LHCN-M2 (cell line): ENCODE measurements around the gene CELF5. TPM values are rescaled to one million over a fixed set of nuclear protein-coding genes. Genes with fewer than 3 reads are reported as not detected.
A peak's percentile ranks its signal among the peaks of the same experiment; 100 is the strongest.
"Not testable (repeated sequence)": the region's sequence is repeated elsewhere in the genome, so short reads cannot be mapped to it uniquely, and the experiment has no call there.

Experiments
- DNase-seq: peaks from one replicate; pipeline ENCODE4 v3.0.0-alpha.2; 2012; ENCODE audit warnings: low read depth
- total RNA-seq: library from RNA; depleted of rRNA; stranded (reverse); fragments of >200 nt; gene quantifications from 2 replicates; pipeline ENCODE4 v1.2.3, GENCODE V29; 2014

Gene CELF5
- total RNA-seq, 1 experiment from 2014 or later = not detected

DNA sequence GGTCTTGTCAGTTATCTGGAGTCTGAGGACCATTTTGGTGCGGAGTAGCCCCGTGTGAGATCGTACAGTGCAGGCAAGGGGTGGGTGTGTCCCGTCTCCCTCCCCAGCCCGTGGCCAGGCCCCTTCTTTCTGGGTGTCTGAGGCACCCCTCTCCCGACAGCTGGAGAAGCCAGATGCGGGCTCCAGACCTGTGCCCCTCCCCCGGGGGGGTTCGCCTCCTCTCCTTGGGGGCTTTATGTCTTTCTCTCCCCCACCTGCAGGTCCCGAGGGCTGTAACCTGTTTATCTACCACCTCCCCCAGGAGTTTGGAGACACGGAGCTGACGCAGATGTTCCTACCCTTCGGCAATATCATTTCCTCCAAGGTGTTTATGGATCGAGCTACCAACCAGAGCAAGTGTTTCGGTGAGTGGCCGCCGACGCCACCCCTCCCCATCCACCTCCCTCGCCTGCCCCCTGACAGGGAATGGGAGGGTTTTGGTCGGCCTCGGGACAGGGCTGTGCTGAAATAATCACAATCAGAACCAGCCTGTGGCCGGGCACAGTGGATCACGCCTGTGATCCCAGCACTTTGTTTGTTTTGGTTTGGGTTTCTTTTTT lies 65.6 kb downstream of the CELF5 start:
- DNase-seq = no peak

DNA sequence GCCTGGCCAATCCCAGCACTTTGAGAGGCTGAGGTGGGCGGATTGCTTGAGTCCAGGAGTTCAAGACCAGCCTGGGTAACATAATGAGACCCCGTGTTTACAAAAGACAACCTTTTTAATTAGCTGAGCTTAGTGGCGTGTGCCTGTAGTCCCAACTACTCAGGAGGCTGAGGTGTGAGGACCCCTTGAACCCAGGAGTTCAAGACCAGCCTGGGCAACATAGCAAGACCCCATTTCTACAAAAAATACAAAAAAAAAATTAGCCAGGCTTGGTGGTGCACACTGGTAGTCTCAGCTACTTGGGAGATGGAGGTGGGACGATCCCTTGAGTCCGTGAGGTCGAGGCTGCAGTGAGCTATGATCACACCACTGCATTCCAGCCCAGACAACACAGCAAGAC lies 66.4 kb downstream of the CELF5 start:
- DNase-seq = not testable (repeated sequence)

DNA sequence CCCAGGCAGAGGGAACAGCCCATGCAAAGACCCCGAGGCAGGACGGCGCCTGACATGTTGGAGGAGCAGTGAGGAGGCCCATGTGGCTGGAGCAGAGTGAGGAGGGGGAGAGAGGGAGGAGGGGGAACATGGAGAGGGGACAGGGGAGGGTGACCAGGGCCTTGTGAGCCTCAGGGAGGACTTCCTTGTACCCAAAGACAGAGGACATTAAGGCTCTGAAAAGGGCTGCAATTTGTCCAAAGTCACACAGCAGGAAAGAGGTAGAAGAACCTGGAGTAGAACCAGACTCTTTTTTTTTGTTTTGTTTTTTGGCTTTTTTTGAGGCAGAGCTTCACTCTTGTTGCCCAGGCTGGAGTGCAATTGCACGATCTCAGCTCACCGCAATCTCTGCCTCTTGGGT lies 67.2 kb downstream of the CELF5 start:
- no peak for DNase-seq

DNA sequence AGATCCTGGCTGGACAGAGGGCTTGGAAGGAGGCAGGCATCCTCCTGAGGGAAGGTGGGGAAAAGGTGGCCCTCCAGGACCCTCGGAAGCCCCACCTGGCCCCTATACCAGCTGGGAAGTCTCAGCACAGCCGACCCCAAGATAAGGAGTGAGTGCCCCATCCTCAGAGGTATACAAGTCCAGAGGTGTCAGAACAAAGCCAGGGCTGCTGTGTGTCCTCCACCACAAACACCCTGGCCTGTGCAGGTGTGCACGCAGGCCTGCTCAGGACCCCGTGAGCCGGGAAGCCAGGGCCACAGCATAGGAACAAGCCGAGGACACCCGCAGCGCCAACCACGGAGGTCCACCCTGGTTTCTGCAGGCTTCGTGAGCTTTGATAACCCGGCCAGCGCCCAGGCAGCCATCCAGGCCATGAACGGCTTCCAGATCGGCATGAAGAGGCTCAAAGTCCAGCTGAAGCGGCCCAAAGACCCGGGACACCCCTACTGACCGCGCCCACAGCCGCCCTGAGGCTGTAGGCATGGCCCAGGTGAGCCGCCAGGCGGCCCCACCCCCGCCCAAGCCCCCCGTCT lies 68.6 kb downstream of the CELF5 start:
- DNase-seq = no peak

DNA sequence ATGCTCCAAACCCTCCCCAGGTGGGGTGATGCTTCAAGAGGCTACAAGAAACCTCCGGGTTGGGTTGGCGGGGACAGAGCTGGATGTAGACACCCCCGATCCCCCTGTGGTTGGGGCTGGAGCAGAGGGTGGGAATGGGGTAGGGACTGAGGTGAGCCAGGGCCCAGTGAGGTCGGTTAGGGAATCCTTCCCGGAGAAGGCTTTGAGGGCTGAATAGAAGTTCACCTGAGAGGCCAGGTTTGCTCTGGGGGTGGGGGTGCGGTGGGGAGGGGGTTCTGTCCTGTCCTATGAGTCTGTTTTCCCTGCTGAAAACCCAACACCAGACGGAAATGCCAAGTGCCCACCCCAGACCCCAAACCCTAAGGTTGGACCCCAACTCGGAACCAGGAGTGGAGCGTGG lies 69.1 kb downstream of the CELF5 start:
- DNase-seq = no peak

DNA sequence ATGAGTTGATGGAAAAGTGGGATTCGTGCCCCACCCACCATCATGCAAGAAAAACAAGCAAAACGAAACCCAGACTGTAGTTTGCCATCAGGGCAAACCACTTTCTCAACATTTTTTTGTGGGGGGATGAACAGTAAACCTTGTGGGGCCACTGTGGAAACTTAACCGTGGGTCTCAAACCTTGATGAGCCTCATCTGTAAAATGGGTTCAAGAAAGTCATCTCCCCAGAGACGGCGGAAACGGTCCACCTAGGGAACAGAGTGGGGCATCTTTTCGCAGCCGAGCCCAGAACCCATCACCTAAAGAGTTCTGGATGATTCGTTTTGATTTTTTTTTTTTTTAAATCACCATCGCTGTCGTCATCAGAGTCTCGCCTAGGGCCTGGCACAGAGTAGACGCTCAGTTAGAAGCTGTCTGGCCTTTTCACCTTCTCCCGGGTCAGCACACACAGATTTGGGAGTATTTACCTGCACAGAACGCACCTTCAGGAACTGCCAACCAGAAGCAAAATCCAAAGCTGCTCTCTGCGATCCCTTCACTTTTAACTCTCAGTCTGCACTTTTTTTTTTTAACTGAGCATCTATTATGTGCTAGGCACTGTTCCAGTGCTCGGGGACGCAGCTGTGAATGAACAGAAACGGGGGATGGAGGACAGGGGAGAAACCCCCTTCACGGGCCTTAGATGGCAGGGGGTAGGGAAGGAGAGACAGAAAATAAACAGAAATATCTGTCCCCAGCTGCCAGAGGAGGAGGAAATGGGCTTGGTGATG lies 69.8 kb downstream of the CELF5 start:
- DNase-seq = no peak

DNA sequence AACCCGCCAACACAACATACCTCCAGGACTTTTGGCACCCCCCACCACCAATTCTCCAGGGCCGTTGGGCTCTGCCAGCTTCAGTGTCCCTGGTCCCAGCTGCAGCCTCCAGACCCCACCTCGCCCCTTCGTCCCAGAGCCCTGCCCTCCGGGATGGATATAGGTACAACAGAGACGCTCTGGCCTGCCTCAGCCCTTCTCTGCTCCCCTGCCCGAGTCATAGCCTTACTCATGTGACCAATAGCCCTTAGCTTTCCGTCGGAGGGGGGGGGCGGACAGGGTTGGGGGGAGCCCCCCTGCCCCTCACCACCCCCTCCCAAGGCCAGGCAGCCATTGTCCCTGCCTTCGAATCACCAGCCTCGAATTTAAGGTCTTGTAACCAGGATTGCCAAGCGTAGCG lies 71.1 kb downstream of the CELF5 start:
- DNase-seq = no peak

DNA sequence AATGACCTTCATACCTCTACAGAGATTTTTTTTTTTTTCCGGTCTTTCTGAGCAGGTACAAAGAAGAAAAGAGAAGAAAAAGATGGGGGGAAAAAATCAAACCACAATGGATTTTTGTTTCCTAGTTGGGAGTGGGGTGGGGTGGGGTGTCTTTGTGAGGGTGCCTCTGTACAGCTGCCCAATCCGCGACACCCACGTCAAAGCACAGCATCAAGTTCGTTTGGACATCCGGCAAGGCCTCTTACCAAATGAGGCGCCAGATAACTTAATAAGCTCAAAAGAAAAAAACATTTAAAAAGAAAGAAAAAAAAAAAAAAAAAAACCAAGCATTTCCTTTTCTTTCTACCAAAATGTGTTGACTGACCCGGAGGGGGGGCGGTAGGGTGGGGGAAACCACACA lies 71.6 kb downstream of the CELF5 start:
- no peak for DNase-seq

DNA sequence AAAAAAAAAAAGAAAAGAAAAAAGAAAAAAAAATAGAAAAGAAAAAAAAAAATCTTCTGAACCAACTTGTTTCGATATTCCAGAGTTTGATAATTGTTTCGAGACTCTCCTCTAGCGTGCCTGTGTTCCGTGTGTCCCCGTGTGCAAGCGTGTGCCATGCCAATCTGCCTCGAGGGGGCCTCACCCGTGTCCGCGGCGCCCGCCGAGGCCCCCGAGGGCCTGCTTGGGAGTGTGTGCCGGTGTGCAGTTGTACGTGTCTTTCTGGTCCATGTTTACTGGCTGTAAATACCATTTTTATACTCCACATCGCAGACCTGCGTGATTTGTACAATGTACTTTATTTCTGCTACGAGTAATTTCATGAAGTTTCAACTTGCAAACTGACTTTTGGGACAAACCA lies 72.0 kb downstream of the CELF5 start:
- DNase-seq = no peak

DNA sequence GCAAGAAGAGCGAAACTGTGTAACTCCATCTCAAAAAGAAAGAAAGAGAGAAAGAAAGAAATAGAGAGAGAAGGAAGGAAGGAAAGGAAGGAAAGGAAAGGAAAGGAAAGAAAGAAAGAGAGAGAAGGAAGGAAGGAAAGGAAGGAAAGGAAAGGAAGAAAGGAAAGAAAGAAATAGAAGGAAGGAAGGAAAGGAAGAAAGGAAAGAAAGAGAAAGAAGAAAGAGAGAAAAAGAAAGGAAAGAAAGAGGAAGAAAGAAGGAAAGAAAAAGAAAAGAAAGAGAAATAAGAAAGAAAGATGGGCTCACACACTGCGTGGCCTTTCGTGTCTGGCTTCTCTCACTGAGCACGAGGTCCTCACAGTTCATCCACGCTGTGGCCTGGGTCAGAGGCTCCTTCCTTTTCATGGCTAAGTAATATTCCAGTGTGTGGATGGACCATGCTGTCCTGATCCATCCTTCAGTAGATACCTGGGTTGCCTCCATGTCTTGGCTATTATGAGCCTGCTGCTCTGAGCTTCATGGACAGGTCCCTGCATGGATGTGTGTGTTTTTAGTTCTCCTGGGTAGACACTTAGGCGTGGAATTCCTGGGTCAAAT lies 74.5 kb downstream of the CELF5 start:
- no peak for DNase-seq

DNA sequence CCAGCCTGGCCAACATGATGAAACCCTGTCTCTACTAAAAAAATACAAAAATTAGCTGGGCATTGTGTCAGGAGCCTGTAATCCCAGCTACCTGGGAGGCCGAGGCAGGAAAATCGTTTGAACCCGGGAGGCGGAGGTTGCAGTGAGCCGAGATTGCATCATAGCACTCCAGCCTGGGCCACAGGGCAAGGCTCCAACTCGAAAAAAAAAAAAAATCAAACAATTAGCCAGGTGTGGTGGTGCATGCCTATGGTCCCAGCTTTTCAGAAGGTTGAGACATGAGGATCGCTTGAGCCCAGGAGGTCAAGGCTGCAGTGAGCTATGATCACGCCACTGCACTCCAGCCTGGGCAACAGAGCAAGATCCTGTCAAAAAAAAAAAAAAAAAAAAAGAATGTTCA lies 76.1 kb downstream of the CELF5 start:
- not testable (repeated sequence) for DNase-seq

DNA sequence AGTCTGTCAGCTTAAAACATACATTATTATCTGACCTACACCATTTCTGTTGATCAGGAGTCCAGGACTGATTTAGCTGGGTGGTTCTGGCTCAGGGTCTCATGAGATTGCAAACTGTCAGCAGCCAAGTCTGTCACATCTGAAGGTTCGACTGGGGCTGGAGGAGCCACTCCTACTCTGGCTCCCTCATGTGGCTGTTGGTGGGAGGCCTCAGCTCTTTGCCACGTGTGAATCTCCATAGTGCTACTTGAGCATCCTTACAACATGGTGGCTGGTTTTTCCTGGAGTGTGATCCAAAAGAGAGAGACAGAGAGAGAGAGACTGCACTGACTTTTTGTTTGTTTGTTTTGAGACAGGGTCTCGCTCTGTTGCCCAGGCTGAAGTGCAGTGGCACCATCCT lies 78.3 kb downstream of the CELF5 start:
- peak; percentile 36 for DNase-seq

DNA sequence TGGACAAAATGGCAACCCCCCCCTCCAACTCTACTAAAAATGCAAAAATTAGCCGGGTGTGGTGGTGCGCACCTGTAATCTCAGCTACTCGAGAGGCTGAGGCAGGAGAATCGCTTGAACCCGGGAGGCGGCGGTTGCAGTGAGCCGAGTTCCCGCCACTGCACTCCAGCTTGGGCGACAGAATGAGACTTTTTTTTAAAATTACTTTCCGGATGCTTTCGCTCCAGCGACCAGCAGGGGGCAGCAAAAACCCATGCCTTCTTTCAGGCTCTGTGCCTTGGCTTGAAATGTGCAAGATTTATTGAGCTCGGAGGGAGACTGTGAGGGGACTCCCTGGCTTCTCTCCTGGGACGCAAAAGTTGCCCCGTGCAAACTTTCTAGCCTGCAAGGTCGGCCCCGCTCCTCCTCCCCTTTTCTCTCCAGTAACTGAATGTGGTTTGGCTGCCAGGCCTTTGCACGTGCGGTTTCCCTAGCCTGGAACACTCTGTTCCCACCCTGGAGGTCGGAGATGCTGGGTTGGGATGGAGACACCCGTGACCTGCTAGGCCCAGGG lies 80.5 kb downstream of the CELF5 start:
- peak; percentile 62 for DNase-seq

DNA sequence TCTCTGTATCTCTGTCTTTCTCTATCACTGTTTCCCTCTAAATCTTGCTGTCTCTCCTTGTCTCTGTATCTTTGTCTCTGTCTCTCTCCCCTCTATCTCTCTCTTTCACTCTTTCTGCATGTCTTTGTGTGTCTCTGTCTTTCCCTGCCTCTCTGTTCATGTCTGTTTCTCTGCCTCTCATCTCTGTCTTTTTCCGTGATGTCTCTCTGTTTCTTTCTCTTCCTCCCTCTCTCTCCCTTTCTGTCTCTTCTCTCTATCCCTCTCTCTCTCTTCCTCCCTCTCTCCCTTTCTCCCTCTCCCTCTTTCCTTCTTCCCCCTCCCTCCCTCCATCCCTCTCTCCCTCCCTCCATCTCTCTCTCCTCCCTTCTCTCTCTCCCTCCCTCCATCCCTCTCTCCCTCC lies 85.3 kb downstream of the CELF5 start:
- DNase-seq = no peak

DNA sequence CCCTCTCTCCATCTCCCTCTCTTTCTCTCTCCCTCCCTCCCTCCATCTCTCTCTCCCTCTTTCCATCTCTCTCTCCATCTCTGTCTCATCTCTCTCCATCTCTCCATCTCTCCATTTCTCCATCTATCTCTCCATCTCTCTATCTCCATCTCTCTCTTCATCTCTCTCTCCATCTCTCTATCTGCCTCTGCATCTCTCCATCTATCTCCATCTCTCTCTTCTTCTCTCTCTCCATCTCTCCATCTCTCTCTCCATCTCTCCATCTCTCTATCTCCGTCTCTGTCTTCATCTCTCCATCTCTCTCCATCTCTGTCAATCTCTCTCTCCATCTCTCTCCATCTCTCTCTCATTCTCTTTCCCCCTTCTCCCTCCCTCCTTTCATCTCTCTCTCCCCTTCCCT lies 85.8 kb downstream of the CELF5 start:
- DNase-seq = no peak

DNA sequence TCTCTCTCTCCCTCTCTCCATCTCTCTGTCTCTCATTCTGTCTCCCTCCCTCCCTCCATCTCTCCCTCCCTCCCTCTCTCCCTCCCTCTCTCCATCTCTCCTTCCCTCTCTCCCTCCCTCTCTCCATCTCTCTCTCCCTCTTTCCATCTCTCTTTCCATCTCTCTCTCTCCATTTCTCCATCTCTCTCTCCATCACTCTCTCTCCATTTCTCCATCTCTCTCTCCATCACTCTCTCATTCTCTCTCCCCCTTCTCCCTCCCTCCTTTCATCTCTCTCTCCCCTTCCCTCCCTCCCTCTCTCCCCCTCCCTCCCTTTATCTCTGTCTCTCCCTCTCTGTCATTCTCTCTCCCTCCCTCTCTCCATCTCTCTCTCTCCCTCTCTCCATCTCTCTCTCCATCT lies 86.2 kb downstream of the CELF5 start:
- DNase-seq = no peak

DNA sequence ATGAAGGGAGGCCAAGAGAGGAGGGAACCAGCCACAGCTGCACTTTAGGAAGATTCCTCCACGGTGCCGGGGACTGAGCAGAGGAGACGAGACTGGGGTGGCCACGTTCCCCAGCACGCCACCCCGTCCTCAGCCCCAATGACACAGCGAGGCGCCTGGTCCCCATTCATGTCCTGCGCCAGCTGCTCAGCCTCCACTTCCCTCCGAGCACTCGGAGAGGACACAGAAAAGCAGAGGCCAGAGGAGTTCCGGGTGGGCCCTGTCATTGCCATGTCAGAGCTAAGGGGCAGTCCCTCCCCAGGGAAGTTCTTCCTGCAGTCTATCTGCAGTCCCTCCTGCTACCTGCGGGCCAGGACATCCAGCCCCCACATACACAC lies 88.7 kb downstream of the CELF5 start:
- DNase-seq = no peak

DNA sequence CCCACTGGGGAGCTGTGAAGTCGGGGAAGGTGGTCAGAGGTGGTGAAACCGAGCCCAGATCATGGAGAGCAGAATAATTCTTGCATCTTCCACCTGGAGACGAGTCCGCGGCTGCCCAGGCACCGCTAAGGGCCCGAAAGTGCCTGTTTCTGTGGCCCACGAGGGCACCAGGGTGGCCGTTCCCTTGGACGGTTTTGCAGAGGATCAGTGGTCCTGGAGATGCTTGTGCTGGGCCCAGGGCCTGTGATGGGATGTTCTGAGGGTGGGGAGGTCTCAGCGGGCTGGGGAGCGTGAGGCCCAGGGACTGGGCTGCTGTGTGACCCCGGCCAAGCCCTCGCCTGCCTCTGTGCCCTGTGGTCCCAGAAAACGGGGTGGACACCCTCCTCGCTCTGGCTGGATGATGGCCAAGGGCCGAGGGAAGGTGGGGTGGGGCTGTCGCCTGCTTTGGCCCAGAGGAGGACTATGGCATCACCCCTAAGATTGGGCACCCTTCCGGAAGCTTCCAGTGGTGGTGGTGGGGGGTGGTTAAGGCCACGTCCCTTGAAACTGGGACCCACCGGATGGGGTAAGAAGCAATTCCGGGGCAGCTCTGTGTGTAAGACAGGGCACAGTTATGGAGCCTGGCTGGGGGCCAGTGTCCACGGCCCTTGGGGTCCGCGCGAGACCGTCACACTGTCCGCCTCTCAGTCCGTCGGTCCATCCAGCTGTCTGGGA lies 90.7 kb downstream of the CELF5 start:
- DNase-seq = no peak

DNA sequence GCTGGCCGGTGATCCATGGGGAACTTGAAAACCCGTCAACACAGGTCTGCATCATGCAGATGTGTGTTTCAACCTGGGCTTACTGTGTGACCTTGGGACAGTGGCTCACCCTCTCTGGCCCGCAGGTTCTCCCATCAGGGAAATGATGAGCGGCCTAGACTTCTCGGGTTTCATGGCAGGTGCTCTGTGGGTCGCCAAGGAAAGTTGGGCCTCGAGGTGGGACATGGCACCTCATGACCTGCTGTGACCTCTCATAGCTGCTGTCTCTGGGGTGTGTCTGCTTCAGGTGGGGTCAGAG lies 91.2 kb downstream of the CELF5 start:
- no peak for DNase-seq

DNA sequence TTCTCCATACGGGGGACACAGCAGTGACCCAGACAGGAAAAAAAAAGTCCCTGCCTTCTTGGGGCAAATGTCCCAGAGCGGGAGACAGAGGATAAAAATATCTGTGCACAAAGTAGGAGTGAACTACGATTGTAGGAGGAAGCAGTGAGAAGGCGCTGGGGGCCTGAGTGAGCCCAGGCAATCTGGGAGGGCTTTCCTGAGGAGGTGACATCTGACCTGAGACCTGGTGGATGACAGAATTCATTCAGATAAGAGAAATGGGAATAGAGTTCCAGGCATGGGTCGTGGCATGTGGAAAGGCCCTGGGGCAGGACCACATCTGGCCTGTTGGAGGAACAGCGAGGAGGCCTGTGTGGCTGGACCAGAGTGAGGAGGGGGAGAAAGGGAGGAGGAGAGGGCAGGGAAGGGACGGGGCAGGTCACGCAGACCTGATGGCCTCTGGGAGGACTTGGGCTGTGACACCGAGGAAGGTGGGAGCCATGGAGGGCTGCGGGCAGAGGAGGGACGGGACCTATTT lies 91.7 kb downstream of the CELF5 start:
- no peak for DNase-seq

DNA sequence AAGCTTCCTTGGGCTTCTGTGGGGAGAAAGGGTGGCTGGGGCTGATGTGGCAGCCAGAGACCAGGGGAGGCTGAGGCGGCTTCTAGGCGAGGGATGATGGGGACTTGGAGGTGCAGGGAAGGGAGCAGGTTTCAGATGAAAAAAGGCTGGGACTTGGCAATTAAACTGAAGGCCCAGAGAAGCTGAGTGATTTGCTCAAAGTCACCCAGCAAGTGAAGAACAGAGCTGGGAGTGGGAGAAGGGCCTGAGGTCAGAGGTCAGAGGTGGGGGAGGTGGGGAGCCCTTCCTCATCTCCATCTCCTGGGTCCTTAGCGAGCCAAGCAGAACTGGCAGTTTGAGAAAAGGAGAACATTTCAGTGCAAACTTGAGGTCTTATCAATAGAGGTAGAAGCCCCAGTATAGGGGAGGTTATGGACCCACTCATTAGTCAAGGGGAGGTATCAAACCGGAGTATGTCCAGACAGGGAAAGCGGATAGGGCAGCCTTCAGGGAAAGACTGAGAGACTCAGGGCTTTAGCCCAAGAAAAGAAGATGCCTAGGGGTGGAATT lies 92.3 kb downstream of the CELF5 start:
- no peak for DNase-seq
